ENCODE measurements around the gene BRAT1.
A peak's percentile ranks its signal among the peaks of the same experiment; 100 is the strongest.

BRAT1 gene

DNA sequence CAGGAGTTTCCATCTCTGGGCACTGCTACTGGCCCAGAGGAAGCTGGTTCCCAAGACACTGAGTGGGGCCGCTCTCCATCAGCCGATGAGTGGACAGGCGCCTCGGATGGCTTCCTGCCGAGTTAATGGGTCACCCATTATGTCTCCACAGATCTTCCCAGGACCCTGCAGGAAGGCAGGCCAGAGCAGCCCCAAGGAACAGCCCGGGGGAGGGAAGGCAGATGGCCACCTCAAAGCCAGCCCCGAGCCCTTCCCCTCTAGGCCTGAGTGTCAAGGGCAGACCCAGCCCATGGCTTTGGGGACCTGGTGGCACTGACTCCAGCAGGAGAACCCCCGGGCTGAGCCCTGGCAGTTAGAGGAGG, 39.1 kb downstream of the BRAT1 start:
- no peak for DNase-seq (ENCODE audit: low spot score)
- TF ChIP-seq, protein P1, sequence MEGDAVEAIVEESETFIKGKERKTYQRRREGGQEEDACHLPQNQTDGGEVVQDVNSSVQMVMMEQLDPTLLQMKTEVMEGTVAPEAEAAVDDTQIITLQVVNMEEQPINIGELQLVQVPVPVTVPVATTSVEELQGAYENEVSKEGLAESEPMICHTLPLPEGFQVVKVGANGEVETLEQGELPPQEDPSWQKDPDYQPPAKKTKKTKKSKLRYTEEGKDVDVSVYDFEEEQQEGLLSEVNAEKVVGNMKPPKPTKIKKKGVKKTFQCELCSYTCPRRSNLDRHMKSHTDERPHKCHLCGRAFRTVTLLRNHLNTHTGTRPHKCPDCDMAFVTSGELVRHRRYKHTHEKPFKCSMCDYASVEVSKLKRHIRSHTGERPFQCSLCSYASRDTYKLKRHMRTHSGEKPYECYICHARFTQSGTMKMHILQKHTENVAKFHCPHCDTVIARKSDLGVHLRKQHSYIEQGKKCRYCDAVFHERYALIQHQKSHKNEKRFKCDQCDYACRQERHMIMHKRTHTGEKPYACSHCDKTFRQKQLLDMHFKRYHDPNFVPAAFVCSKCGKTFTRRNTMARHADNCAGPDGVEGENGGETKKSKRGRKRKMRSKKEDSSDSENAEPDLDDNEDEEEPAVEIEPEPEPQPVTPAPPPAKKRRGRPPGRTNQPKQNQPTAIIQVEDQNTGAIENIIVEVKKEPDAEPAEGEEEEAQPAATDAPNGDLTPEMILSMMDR (IDR thresholded peaks at IDR 0.05; ENCODE audit: extremely low read depth, missing control alignments): no peak

DNA sequence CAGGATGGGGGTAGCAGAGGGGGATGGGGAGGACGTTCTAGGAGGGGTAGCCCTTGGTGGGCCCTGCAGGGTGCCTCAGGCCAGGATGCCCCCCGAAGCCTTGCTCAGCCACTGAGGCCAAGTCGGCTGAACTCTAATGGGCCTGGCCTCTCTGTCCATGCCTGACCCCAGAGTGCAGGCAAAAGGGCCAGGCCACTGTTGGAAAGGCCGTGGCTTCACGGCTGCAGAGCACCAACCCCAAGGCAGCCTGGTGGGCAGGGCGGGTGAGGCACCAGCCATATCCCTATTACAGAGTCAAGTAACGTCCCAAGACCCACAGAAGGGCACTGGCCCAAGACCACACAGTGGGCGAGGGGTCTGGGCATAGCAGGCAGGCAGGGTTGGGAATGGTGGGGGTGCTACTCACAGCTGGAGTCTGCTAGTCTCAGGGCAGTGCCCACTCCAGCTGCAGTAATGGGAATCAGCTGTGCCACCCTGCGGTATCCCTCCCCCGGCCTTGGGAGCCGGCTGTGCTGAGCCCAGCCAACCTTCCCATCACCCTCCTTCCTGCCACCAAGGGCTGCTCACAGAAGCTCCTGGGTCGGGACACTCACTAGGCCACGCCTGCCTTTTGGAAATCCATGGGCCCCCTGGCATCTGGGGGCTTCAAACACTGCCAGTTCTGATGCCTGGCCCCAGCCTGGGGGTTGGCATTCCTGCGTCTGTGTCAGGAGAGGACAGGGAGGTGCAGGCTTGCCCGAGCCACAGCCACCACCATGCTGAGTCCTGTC, 39.7 kb downstream of the BRAT1 start:
- DNase-seq (ENCODE audit: low spot score): no peak
- TF ChIP-seq, protein P1 (IDR thresholded peaks at IDR 0.05; ENCODE audit: extremely low read depth, missing control alignments): no peak

DNA sequence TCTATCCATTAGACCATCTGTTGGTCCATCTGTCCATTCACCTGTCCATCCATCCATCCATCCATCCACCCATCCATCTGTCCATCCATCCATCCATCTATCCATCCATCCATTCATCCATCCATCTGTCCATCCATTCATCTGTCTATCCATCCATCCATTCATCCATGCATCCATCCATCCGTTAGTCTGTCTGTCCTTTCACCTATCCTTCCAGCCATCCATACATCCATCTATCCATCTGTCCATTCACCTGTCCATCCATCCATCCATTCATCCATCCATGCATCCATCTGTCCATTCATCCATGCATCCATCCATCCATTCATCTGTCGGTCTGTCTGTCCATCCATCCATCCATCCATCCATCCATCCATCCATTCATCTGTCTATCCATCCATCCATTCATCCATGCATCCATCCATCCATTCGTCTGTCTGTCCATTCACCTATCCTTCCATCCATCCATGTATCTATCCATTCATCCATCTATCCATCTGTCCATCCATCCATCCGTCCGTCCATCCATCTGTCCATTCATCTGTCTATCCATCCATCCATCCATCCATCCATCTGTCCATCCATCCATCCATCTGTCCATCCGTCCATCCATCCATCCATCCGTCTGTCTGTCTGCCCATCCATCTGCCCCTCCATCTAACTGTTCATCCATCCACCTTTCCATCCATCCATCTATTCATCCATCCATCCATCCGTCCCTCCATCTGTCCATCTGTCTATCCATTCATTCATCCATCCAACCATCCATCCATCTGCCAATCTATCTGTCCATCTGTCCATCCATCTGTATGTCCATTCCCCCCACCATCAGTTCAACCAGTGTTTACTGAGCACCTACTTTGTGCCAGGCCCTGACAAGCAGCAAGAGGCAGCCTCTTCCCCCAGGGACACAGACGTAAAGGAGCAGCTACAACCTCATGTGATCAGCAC, 40.6 kb downstream of the BRAT1 start:
- DNase-seq (ENCODE audit: low spot score): no peak
- TF ChIP-seq, protein P1 (IDR thresholded peaks at IDR 0.05; ENCODE audit: extremely low read depth, missing control alignments): no peak

DNA sequence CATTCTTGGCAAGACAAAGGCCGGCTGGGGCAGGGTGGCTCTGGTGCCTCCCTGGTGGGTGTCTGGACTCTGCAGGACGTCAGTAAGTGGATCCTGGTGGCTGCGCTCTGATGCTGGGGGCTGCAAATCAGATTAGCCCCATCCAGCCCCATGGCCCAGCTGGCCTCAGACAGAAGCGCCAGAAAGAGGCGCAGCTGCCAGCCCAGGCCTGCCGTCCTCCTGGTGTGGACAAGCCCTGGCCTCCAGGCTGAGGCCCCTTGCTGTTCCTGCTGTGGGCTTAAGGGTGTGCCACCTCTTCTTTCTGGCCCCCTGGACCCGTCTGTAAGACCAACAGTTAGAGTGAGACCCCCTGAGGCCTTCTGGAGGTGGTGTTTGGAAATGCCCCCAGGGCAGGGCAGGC, 41.6 kb downstream of the BRAT1 start:
- TF ChIP-seq, protein P1 (IDR thresholded peaks at IDR 0.05; ENCODE audit: extremely low read depth, missing control alignments): no peak
- DNase-seq (ENCODE audit: low spot score): no peak

DNA sequence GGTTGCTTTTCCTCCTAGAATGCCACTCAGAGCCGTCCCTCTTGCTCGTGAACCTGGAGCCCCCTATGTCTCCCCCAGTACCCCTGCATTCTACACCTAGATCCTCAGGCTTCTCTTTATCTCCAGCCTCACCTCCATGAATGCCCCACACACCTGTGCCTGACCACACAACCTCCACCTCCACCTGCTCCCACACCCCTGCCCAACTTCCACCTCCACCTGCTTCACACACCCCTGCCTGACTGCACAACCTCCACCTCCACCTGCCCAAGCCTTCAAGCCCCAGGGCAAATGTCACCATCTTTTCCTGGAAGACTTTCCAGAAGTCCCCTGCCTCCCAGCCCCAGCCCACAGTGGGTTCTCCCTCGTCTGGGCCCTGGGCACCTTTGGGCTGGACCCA, 42.6 kb downstream of the BRAT1 start:
- TF ChIP-seq, protein P1 (IDR thresholded peaks at IDR 0.05; ENCODE audit: extremely low read depth, missing control alignments): no peak
- no peak for DNase-seq (ENCODE audit: low spot score)

DNA sequence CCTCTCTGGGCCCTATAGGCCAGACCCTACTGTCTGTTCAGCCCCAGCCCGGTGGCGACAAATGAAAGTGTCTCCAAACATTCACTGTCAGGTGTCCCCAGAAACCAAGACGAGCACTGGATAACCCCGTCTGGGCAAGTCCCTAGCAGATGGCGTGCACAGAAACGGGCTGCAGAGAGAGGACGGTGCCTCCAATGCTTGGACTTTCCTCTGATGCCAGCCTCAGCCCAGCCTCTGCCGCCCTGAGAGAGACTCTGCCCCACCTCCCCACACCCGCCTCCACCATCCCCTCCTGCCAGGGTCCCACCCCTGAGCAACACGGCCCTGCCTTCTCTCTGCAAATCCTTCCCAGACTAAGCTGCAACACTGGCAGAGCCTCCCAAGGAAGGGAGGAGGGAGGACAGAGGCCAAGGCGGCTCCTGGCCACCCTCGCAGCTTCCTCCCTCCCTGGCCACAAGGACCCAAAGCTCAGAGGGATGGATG, 43.1 kb downstream of the BRAT1 start:
- TF ChIP-seq, protein P1 (IDR thresholded peaks at IDR 0.05; ENCODE audit: extremely low read depth, missing control alignments): no peak
- DNase-seq (ENCODE audit: low spot score): peak; percentile 78

DNA sequence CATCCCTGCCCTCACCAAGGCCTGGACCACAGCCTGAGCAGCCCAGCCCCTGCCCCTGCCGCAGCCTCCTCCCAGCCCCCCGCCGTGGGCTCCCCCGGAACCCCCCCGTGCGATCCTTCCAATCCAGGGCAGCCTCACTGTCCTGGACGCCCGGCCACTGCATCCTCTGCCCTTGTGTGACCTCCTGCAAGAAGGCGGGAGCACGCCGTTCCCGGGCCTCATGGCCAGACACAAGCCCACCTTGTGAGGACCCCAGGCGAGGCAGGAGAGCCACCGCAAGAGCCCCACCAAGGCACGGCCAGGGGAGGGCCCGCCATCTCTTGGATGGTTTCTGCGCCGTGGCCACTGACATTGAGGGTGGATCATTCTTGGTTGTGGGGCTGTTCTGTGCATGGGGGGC, 43.6 kb downstream of the BRAT1 start:
- no peak for DNase-seq (ENCODE audit: low spot score)
- TF ChIP-seq, protein P1 (IDR thresholded peaks at IDR 0.05; ENCODE audit: extremely low read depth, missing control alignments): no peak
